B cell (primary cell): ENCODE results near the gene FRMD4A. TPM values are rescaled to one million over a fixed set of nuclear protein-coding genes. Genes with fewer than 3 reads are reported as not detected.
"Not testable (repeated sequence)": the region's sequence is repeated elsewhere in the genome, so short reads cannot be mapped to it uniquely, and the experiment has no call there.

Source experiments
- ATAC-seq: fragments of 200-7000 bp; cut with Tn5 transposase; one replicate; pipeline ENCODE4 v1.10.0; 2021; ENCODE audit warnings: low read depth, mild to moderate bottlenecking, moderate number of reproducible peaks, moderate library complexity
- CTCF ChIA-PET: fragments of 350-600 bp; sonication (Branson Sonifier 250); formaldehyde crosslinking; loops from one replicate; lab custom pipeline; 2021; ENCODE audit warnings: antibody characterized with exemption, inconsistent platforms; lab: Charles Lee
- POLR2A ChIA-PET: fragments of 350-600 bp; sonication (Branson Sonifier 250); formaldehyde crosslinking; loops from one replicate; lab custom pipeline; 2021; ENCODE audit warnings: antibody characterized with exemption; lab: Charles Lee
- DNase-seq: peaks from one replicate; pipeline ENCODE4 v3.0.0; 2013
- H2AFZ ChIP-seq: 2 replicates; pipeline ENCODE4 v1.6.1; 2012; ENCODE audit warnings: mild to moderate bottlenecking, low read depth, low read length; ENCODE audit not compliant: insufficient read depth, poor library complexity, severe bottlenecking
- H3K27ac ChIP-seq, 2 donors: 1 replicate in 1 of 2; 2 replicates in 1 of 2; pipeline ENCODE4 v1.5.1; 2012 to 2013; ENCODE audit warnings: low read length in 2 of 2, mild to moderate bottlenecking in 2 of 2, moderate library complexity in 1 of 2
- H3K27me3 ChIP-seq, 4 experiments: fragments of 200-600 bp in 1 of 4; sonication (generic) in 1 of 4; replicated peaks in 1 of 4; 1 replicate in 2 of 4; 2 replicates in 2 of 4; pipeline versions ENCODE4 v1.6.1 to v1.7.0; 2013 to 2016; ENCODE audit warnings: low read length in 3 of 4, mild to moderate bottlenecking in 2 of 4, mixed read lengths in 1 of 4, moderate library complexity in 1 of 4; ENCODE audit not compliant: insufficient read depth in 4 of 4, control insufficient read depth in 3 of 4; ENCODE audit errors: control extremely low read depth in 1 of 4
- H3K36me3 ChIP-seq, 2 experiments: replicated peaks in 1 of 2; 1 replicate in 1 of 2; 2 replicates in 1 of 2; pipeline versions ENCODE4 v1.6.1 to v1.7.1; 2013; ENCODE audit warnings: low read length in 1 of 2; ENCODE audit not compliant: insufficient read depth in 2 of 2, control insufficient read depth in 1 of 2; ENCODE audit errors: control extremely low read depth in 1 of 2, extremely low read depth in 1 of 2
- H3K4me1 ChIP-seq, 2 donors: fragments of 200-600 bp in 1 of 2; sonication (generic) in 1 of 2; 1 replicate in 1 of 2; 2 replicates in 1 of 2; pipeline versions ENCODE4 v1.5.1 to v1.6.1; 2013 to 2017; ENCODE audit warnings: low read length in 2 of 2; ENCODE audit not compliant: control insufficient read depth in 2 of 2, insufficient read depth in 2 of 2
- H3K4me2 ChIP-seq: replicated peaks from 2 replicates; pipeline ENCODE3; 2012; ENCODE audit warnings: mild to moderate bottlenecking, low read depth, low read length; ENCODE audit not compliant: poor library complexity, severe bottlenecking
- H3K4me3 ChIP-seq, 5 experiments: fragments of 200-600 bp in 1 of 5; sonication (generic) in 1 of 5; 1 replicate in 3 of 5; 2 replicates in 2 of 5; pipeline versions ENCODE4 v1.5.1 to v1.7.0; 2011 to 2016; ENCODE audit warnings: low read length in 4 of 5, mild to moderate bottlenecking in 4 of 5, low read depth in 2 of 5, control low read depth in 1 of 5, moderate library complexity in 1 of 5; ENCODE audit not compliant: insufficient read depth in 1 of 5; ENCODE audit errors: control extremely low read depth in 1 of 5, extremely low read depth in 1 of 5
- H3K79me2 ChIP-seq: fragments of 200-600 bp; sonication (generic); one replicate; pipeline ENCODE4 v1.6.0; 2016; ENCODE audit warnings: low read length; ENCODE audit not compliant: control insufficient read depth, insufficient read depth
- H3K9ac ChIP-seq: fragments of 200-600 bp; sonication (generic); 2 replicates; pipeline ENCODE4 v1.6.1; 2017; ENCODE audit warnings: mild to moderate bottlenecking, low read length, moderate library complexity
- H3K9me3 ChIP-seq, 3 donors: one replicate each; pipeline versions ENCODE4 v1.6.1 to v1.7.1; 2013; ENCODE audit warnings: low read length in 2 of 3; ENCODE audit not compliant: control insufficient read depth in 2 of 3, insufficient read depth in 1 of 3; ENCODE audit errors: control extremely low read depth in 1 of 3
- H4K20me1 ChIP-seq: 2 replicates; pipeline ENCODE4 v1.6.0; 2012; ENCODE audit warnings: mild to moderate bottlenecking, low read length; ENCODE audit not compliant: insufficient read depth, control insufficient read depth, poor library complexity, severe bottlenecking
- H3K27ac Mint-ChIP-seq: one replicate; pipeline ENCODE4 v1.8.0; 2021; ENCODE audit warnings: mixed read lengths
- H3K27me3 Mint-ChIP-seq: one replicate; pipeline ENCODE4 v1.8.0; 2021; ENCODE audit warnings: mixed read lengths
- H3K4me1 Mint-ChIP-seq: one replicate; pipeline ENCODE4 v1.8.0; 2021; ENCODE audit warnings: mixed read lengths
- H3K4me3 Mint-ChIP-seq: one replicate; pipeline ENCODE4 v1.8.0; 2021; ENCODE audit warnings: mixed read lengths
- H3K9me3 Mint-ChIP-seq: one replicate; pipeline ENCODE4 v1.8.0; 2022; ENCODE audit warnings: mixed read lengths; ENCODE audit not compliant: insufficient read depth
- CTCF ChIP-seq: fragments of 200-600 bp; IDR thresholded peaks from one replicate; pipeline ENCODE4 v1.8.0; 2022; ENCODE audit warnings: antibody characterized with exemption, mild to moderate bottlenecking
- EZH2 ChIP-seq: IDR thresholded peaks from 2 replicates; pipeline ENCODE4 v1.6.1; 2012; ENCODE audit warnings: borderline replicate concordance, low read depth, mild to moderate bottlenecking, moderate library complexity, low read length; ENCODE audit not compliant: insufficient read depth, poor library complexity, severe bottlenecking
- WGBS: methylation state at CpG from one replicate; pipeline ENCODE4 v1.1.5; 2013; ENCODE audit warnings: missing lambda C conversion rate; ENCODE audit not compliant: insufficient coverage; 5-methylcytosine and 5-hydroxymethylcytosine counted together
- intact Hi-C: fragments of 100-400 bp; cut with micrococcal nuclease; formaldehyde crosslinking; loops from one replicate; pipeline ENCODE4 v1.10.0; 2022
- polyA plus RNA-seq: library from polyadenylated mRNA; depleted of rRNA; stranded (reverse); fragments of >200 nt; gene quantifications from 2 replicates; pipeline ENCODE4 v1.2.3, GENCODE V29; 2012
- total RNA-seq, 2 donors: library from RNA; stranded (reverse); fragments of 120-200 nt in 1 of 2; gene quantifications; 1 replicate in 1 of 2; 2 replicates in 1 of 2; pipeline versions ENCODE4 v1.2.3 to v1.2.4, GENCODE V29; 2013 to 2022

The FRMD4A gene
- total and polyA plus RNA-seq, 2 donors (not counting 1 experiment from before 2014, with no cell fraction given): 0.76 to 3.4 TPM

- Mint-ChIP-seq H3K9me3 (no peaks in the 10 kb centered on the region), H3K4me1 (no peaks in the 10 kb centered on the region), H3K27me3 (peaks cover 16% of the 10 kb centered on the region), H3K27ac (no peak overlapping the region), H3K4me3 (no peak overlapping the region)
- H3K4me3 ChIP-seq: no peak overlapping the region
- DNase-seq (no peak), ATAC-seq (no peak)
- intact Hi-C loops: no loop called here
- no peak overlapping the region for H3K27ac ChIP-seq
- no peaks in the 10 kb centered on the region for H3K9me3 ChIP-seq
- H3K36me3 ChIP-seq: no peaks in the 10 kb centered on the region
- no peak overlapping the region for H2AFZ ChIP-seq
- no CpG with 5 or more reads among the region's 4 CpGs for whole genome bisulfite sequencing
- peaks cover 0 to 9% (median 0%) of the 10 kb centered on the region in 4 experiments for H3K27me3 ChIP-seq
- no peak overlapping the region for H3K4me2 ChIP-seq
- POLR2A ChIA-PET: no interaction called here
- CTCF ChIA-PET: interaction anchor here (0.5 to 3.3 kb wide), 2 partner anchors 8 to 618 kb away, joined by 3 to 9 read pairs; no protein-coding TSS in a partner anchor
- TF ChIP-seq CTCF (no peak), EZH2 (no peak)
- no peaks in the 10 kb centered on the region for H3K4me1 ChIP-seq
- H3K9ac ChIP-seq: no peak overlapping the region
- no peaks in the 10 kb centered on the region for H3K79me2 ChIP-seq
- no peaks in the 10 kb centered on the region for H4K20me1 ChIP-seq
Observed at GRCh38 chr10:14205233-14205632, 125.5 kb downstream of the FRMD4A start.

- Histone ChIP-seq H3K36me3 (no peaks in the 10 kb centered on the region), H3K4me3 (no peak overlapping the region), H3K4me1 (no peaks in the 10 kb centered on the region), H3K4me2 (no peak overlapping the region), H3K27me3 (peaks cover 0 to 9% (median 2%) of the 10 kb centered on the region in 4 experiments), H4K20me1 (no peaks in the 10 kb centered on the region), H3K27ac (no peak overlapping the region), H2AFZ (no peak overlapping the region), H3K9me3 (no peaks in the 10 kb centered on the region), H3K79me2 (no peaks in the 10 kb centered on the region), H3K9ac (no peak overlapping the region)
- ChIA-PET CTCF (interaction anchor here (0.6 to 7.4 kb wide), 7 partner anchors 7 to 771 kb away, joined by 3 to 83 read pairs (median 3); no protein-coding TSS in a partner anchor), POLR2A (no interaction called here)
- 74% methylated on average over 13 of the region's 16 CpGs for WGBS
- no peaks in the 10 kb centered on the region for H3K4me1 Mint-ChIP-seq
- H3K27me3 Mint-ChIP-seq: peaks cover 29% of the 10 kb centered on the region
- no peak overlapping the region for H3K4me3 Mint-ChIP-seq
- DNase-seq (no peak), ATAC-seq (no peak)
- H3K27ac Mint-ChIP-seq: no peak overlapping the region
- H3K9me3 Mint-ChIP-seq: no peaks in the 10 kb centered on the region
- intact Hi-C loops: no loop called here
- TF ChIP-seq EZH2 (no peak), CTCF (no peak)
Observed at GRCh38 chr10:14200698-14201544, 129.8 kb downstream of the FRMD4A start.

GRCh38 chr10:14199098-14199497 is 131.6 kb downstream of the FRMD4A start:
- H3K9me3 ChIP-seq, H3K4me3 ChIP-seq, H2AFZ ChIP-seq, H3K9me3 Mint-ChIP-seq, H3K4me3 Mint-ChIP-seq, H3K27ac ChIP-seq, H3K9ac ChIP-seq, H3K4me1 ChIP-seq, H3K4me1 Mint-ChIP-seq, H3K79me2 ChIP-seq, H3K36me3 ChIP-seq, ATAC-seq, DNase-seq, POLR2A ChIA-PET, H3K27ac Mint-ChIP-seq, H3K4me2 ChIP-seq, H4K20me1 ChIP-seq: not testable (repeated sequence)
- CTCF ChIA-PET: interaction anchor here (0.9 to 7.4 kb wide), 4 partner anchors 13 to 773 kb away, joined by 3 to 83 read pairs (median 33); no protein-coding TSS in a partner anchor
- intact Hi-C loops: loop anchor here (5.0 kb wide), 1 partner anchor 908 kb away; no protein-coding TSS in a partner anchor
- peaks cover 42% of the 10 kb centered on the region for H3K27me3 Mint-ChIP-seq
- peaks cover 0 to 14% (median 3%) of the 10 kb centered on the region in 4 experiments for H3K27me3 ChIP-seq
- WGBS: 100% methylated on average over 2 of the region's 4 CpGs
